Mesodermal cell (in vitro differentiated cells): Measurements from ENCODE around the gene CCT7.

Source experiments
- H3K27ac ChIP-seq: 2 replicates; pipeline ENCODE4 v1.7.0; 2013; ENCODE audit warnings: mild to moderate bottlenecking, low read depth, low read length, moderate library complexity; ENCODE audit not compliant: severe bottlenecking
- H3K36me3 ChIP-seq: 2 replicates; pipeline ENCODE4 v1.7.1; 2013; ENCODE audit warnings: mild to moderate bottlenecking, low read length, moderate library complexity; ENCODE audit not compliant: control insufficient read depth, insufficient read depth
- H3K4me1 ChIP-seq: one replicate; pipeline ENCODE4 v1.7.1; 2013; ENCODE audit warnings: mild to moderate bottlenecking, low read length; ENCODE audit not compliant: insufficient read depth, control insufficient read depth, poor library complexity, severe bottlenecking
- H3K4me3 ChIP-seq: 2 replicates; pipeline ENCODE4 v1.7.0; 2013; ENCODE audit warnings: low read length, control low read depth, mild to moderate bottlenecking; ENCODE audit not compliant: insufficient read depth, poor library complexity, severe bottlenecking; ENCODE audit errors: extremely low read depth
- H3K9me3 ChIP-seq: 2 replicates; pipeline ENCODE4 v1.7.1; 2013; ENCODE audit warnings: mild to moderate bottlenecking, low read length, moderate library complexity; ENCODE audit not compliant: control insufficient read depth
- WGBS, 2 experiments: methylation state at CpG; one replicate each; pipeline ENCODE4 v1.1.5; 2013; ENCODE audit warnings: missing lambda C conversion rate in 2 of 2; ENCODE audit not compliant: insufficient coverage in 2 of 2; 5-methylcytosine and 5-hydroxymethylcytosine counted together

CCT7 gene

GRCh38 chr2:73227086-73227485 is 7.0 kb upstream of the CCT7 start:
- Histone ChIP-seq H3K9me3 (no peaks in the 10 kb centered on the region), H3K27ac (no peak overlapping the region), H3K4me1 (no peaks in the 10 kb centered on the region), H3K4me3 (no peak overlapping the region), H3K36me3 (peaks cover 66% of the 10 kb centered on the region)
- 79 to 83% methylated on average over 1 to 3 of the region's 3 CpGs for WGBS, 2 experiments

GRCh38 chr2:73228631-73229030 is 5.5 kb upstream of the CCT7 start:
- Histone ChIP-seq H3K4me1 (no peaks in the 10 kb centered on the region), H3K27ac (no peak overlapping the region), H3K36me3 (peaks cover 51% of the 10 kb centered on the region), H3K9me3 (no peaks in the 10 kb centered on the region), H3K4me3 (no peak overlapping the region)
- 87 to 95% methylated on average over 9 to 12 of the region's 14 CpGs for WGBS, 2 experiments

- peak overlapping the region; percentile 95 for H3K4me3 ChIP-seq
- H3K9me3 ChIP-seq = no peaks in the 10 kb centered on the region
- no peak overlapping the region for H3K27ac ChIP-seq
- peaks cover 44% of the 10 kb centered on the region for H3K36me3 ChIP-seq
- 0% methylated on average over 10 to 22 of the region's 37 CpGs for WGBS, 2 experiments
- H3K4me1 ChIP-seq = peaks cover 12% of the 10 kb centered on the region
Measured at GRCh38 chr2:73232403-73233153, 1.5 kb upstream of the CCT7 start.

- Histone ChIP-seq H3K4me3 (peak within 1 kb of the TSS; percentile 95), H3K27ac (peak within 1 kb of the TSS; percentile 87), H3K4me1 (peaks cover 12% of the 10 kb centered on the region), H3K9me3 (no peaks in the 10 kb centered on the region), H3K36me3 (peaks cover 38% of the 10 kb centered on the region)
- WGBS, 2 experiments = 0% methylated on average over 58 to 66 of the region's 67 CpGs
Measured at GRCh38 chr2:73233154-73233931, 765 bp upstream of the CCT7 start, which contains the start of gene PRADC1. PRADC1 (minus strand) TSS chr2:73233239; CDS start chr2:73233160, 79 bp downstream.

- Histone ChIP-seq H3K4me1 (peaks cover 14% of the 10 kb centered on the region), H3K36me3 (peaks cover 46% of the 10 kb centered on the region), H3K27ac (no peak overlapping the region), H3K9me3 (no peaks in the 10 kb centered on the region), H3K4me3 (peak overlapping the region; percentile 95)
- 75 to 78% methylated on average over 11 of the region's 11 CpGs for WGBS, 2 experiments
Measured at GRCh38 chr2:73235315-73236028, 1.4 kb downstream of the CCT7 start.

GRCh38 chr2:73237168-73237567 is 3.1 kb downstream of the CCT7 start:
- 89 to 100% methylated on average over 1 of the region's 1 CpG for WGBS, 2 experiments
- H3K4me1 ChIP-seq = peaks cover 14% of the 10 kb centered on the region
- no peak overlapping the region for H3K27ac ChIP-seq
- no peak overlapping the region for H3K4me3 ChIP-seq
- H3K9me3 ChIP-seq = no peaks in the 10 kb centered on the region
- peaks cover 60% of the 10 kb centered on the region for H3K36me3 ChIP-seq

GRCh38 chr2:73238149-73238548 is 4.0 kb downstream of the CCT7 start:
- WGBS, 2 experiments = 71% methylated on average over 1 of the region's 3 CpGs; no CpG with 5 or more reads in 1 of the 2 experiments
- Histone ChIP-seq H3K4me1 (peaks cover 18% of the 10 kb centered on the region), H3K4me3 (no peak overlapping the region), H3K9me3 (no peaks in the 10 kb centered on the region), H3K27ac (no peak overlapping the region), H3K36me3 (peaks cover 68% of the 10 kb centered on the region)

GRCh38 chr2:73238976-73239375 is 4.9 kb downstream of the CCT7 start:
- 90 to 100% methylated on average over 1 of the region's 1 CpG for WGBS, 2 experiments
- H3K36me3 ChIP-seq = peaks cover 76% of the 10 kb centered on the region

GRCh38 chr2:73239776-73240175 is 5.7 kb downstream of the CCT7 start:
- Histone ChIP-seq H3K4me1 (peaks cover 18% of the 10 kb centered on the region), H3K4me3 (no peak overlapping the region), H3K36me3 (peaks cover 84% of the 10 kb centered on the region), H3K9me3 (no peaks in the 10 kb centered on the region), H3K27ac (no peak overlapping the region)
- WGBS, 2 experiments = 89 to 96% methylated on average over 3 of the region's 3 CpGs

More at GRCh38 chr2:73238976-73239375, 4.9 kb downstream of the CCT7 start:
- Histone ChIP-seq H3K9me3 (no peaks in the 10 kb centered on the region), H3K4me3 (no peak overlapping the region), H3K27ac (no peak overlapping the region), H3K4me1 (peaks cover 18% of the 10 kb centered on the region)

GRCh38 chr2:73243884-73244570 is 9.9 kb downstream of the CCT7 start:
- Histone ChIP-seq H3K4me3 (no peak overlapping the region), H3K4me1 (peaks cover 4% of the 10 kb centered on the region), H3K27ac (no peak overlapping the region), H3K36me3 (peaks cover 95% of the 10 kb centered on the region), H3K9me3 (no peaks in the 10 kb centered on the region)
- 78 to 80% methylated on average over 4 of the region's 5 CpGs for WGBS, 2 experiments
